ENCODE measurements around the gene AFMID. TPM values are rescaled to one million over a fixed set of nuclear protein-coding genes. Genes with fewer than 3 reads are reported as not detected.

Gene AFMID
- total RNA-seq, 1 experiment from 2014 or later = 45.1 TPM

DNA sequence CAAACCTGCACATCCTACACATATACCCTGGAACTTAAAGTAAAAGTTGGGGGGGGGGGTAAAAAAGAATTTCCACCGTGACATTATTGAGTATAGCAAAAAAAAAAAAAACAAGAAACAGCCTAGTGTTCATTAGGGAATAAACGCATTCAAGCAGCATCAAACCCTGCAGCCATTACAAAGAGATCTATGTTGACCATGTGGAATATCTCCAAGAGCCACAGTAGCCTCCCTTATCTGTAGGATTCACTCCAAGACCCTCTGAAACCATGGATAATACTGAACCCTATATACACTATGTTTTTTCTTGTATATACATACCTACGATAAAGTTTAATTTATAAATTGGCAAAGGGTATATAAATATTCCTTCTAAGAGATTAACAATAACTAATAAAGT is 21.3 kb downstream of the AFMID start (continued):
- TF ChIP-seq FOXP4 (CRISPR knock-in tag; IDR thresholded peaks at IDR 0.05) = no peak
- TF ChIP-seq SP1 (CRISPR knock-in tag; conservative IDR thresholded peaks at IDR 0.05) = no peak
- no peak for TF ChIP-seq SMAD4 (CRISPR knock-in tag; IDR thresholded peaks at IDR 0.05)
- TF ChIP-seq ZNF671 (CRISPR knock-in tag; IDR thresholded peaks at IDR 0.05) = no peak

GRCh38 chr17:78210111-78210510 is 22.9 kb downstream of the AFMID start:
- H3K27ac Mint-ChIP-seq = no peak overlapping the region
- peaks cover 4% of the 10 kb centered on the region for H3K36me3 Mint-ChIP-seq
- no peak for ATAC-seq
- DNase-seq (ENCODE audit: low spot score) = no peak
- H3K27me3 Mint-ChIP-seq (ENCODE audit: low read depth) = peaks cover 5% of the 10 kb centered on the region; the same call in 1 of the 2 replicates
- no peaks in the 10 kb centered on the region for H3K9me3 Mint-ChIP-seq
- H3K4me1 Mint-ChIP-seq = 0 out of 2 replicates have a peak, but pooled peaks cover 5% of the 10 kb centered on the region
- POLR2A ChIA-PET = no interaction called here
- CTCF ChIA-PET = interaction anchor here (0.6 kb wide), 1 partner anchor 42 kb away, joined by 5 read pairs; no protein-coding TSS in a partner anchor
- H3K4me3 Mint-ChIP-seq = no peak overlapping the region
- TF ChIP-seq, protein P1, sequence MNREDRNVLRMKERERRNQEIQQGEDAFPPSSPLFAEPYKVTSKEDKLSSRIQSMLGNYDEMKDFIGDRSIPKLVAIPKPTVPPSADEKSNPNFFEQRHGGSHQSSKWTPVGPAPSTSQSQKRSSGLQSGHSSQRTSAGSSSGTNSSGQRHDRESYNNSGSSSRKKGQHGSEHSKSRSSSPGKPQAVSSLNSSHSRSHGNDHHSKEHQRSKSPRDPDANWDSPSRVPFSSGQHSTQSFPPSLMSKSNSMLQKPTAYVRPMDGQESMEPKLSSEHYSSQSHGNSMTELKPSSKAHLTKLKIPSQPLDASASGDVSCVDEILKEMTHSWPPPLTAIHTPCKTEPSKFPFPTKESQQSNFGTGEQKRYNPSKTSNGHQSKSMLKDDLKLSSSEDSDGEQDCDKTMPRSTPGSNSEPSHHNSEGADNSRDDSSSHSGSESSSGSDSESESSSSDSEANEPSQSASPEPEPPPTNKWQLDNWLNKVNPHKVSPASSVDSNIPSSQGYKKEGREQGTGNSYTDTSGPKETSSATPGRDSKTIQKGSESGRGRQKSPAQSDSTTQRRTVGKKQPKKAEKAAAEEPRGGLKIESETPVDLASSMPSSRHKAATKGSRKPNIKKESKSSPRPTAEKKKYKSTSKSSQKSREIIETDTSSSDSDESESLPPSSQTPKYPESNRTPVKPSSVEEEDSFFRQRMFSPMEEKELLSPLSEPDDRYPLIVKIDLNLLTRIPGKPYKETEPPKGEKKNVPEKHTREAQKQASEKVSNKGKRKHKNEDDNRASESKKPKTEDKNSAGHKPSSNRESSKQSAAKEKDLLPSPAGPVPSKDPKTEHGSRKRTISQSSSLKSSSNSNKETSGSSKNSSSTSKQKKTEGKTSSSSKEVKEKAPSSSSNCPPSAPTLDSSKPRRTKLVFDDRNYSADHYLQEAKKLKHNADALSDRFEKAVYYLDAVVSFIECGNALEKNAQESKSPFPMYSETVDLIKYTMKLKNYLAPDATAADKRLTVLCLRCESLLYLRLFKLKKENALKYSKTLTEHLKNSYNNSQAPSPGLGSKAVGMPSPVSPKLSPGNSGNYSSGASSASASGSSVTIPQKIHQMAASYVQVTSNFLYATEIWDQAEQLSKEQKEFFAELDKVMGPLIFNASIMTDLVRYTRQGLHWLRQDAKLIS (CRISPR knock-in tag; IDR thresholded peaks at IDR 0.05; ENCODE audit: borderline replicate concordance) = no peak
- TF ChIP-seq, protein P2, sequence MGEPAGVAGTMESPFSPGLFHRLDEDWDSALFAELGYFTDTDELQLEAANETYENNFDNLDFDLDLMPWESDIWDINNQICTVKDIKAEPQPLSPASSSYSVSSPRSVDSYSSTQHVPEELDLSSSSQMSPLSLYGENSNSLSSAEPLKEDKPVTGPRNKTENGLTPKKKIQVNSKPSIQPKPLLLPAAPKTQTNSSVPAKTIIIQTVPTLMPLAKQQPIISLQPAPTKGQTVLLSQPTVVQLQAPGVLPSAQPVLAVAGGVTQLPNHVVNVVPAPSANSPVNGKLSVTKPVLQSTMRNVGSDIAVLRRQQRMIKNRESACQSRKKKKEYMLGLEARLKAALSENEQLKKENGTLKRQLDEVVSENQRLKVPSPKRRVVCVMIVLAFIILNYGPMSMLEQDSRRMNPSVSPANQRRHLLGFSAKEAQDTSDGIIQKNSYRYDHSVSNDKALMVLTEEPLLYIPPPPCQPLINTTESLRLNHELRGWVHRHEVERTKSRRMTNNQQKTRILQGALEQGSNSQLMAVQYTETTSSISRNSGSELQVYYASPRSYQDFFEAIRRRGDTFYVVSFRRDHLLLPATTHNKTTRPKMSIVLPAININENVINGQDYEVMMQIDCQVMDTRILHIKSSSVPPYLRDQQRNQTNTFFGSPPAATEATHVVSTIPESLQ (CRISPR knock-in tag; IDR thresholded peaks at IDR 0.05) = no peak
- no peak for TF ChIP-seq ZNF512 (CRISPR knock-in tag; IDR thresholded peaks at IDR 0.05; ENCODE audit: borderline replicate concordance)
- no peak for TF ChIP-seq ELF4 (CRISPR knock-in tag; IDR thresholded peaks at IDR 0.05; ENCODE audit: low read depth)

- ATAC-seq (no peak), DNase-seq (ENCODE audit: low spot score) (no peak)
- Mint-ChIP-seq H3K27ac (no peak overlapping the region), H3K9me3 (no peaks in the 10 kb centered on the region), H3K36me3 (peaks cover 8% of the 10 kb centered on the region), H3K4me1 (peaks cover 10% of the 10 kb centered on the region; the same call in 1 of the 2 replicates), H3K4me3 (no peak overlapping the region), H3K27me3 (ENCODE audit: low read depth) (peaks cover 5% of the 10 kb centered on the region; the same call in 1 of the 2 replicates)
- TF ChIP-seq PRRX2 (CRISPR knock-in tag; IDR thresholded peaks at IDR 0.05) (no peak), ZNF263 (CRISPR knock-in tag; IDR thresholded peaks at IDR 0.05; ENCODE audit: low read depth) (no peak), JAZF1 (CRISPR knock-in tag; IDR thresholded peaks at IDR 0.05) (no peak), ZNF138 (CRISPR knock-in tag; conservative IDR thresholded peaks at IDR 0.05) (no peak), RELA (CRISPR knock-in tag; IDR thresholded peaks at IDR 0.05; ENCODE audit: borderline replicate concordance) (no peak), KAT7 (CRISPR knock-in tag; IDR thresholded peaks at IDR 0.05; ENCODE audit: borderline replicate concordance) (no peak), GRHL2 (CRISPR knock-in tag; IDR thresholded peaks at IDR 0.05; ENCODE audit: insufficient replicate concordance, severe bottlenecking) (no peak), CREB1 (CRISPR knock-in tag; IDR thresholded peaks at IDR 0.05) (no peak)
- TF ChIP-seq, protein P3, sequence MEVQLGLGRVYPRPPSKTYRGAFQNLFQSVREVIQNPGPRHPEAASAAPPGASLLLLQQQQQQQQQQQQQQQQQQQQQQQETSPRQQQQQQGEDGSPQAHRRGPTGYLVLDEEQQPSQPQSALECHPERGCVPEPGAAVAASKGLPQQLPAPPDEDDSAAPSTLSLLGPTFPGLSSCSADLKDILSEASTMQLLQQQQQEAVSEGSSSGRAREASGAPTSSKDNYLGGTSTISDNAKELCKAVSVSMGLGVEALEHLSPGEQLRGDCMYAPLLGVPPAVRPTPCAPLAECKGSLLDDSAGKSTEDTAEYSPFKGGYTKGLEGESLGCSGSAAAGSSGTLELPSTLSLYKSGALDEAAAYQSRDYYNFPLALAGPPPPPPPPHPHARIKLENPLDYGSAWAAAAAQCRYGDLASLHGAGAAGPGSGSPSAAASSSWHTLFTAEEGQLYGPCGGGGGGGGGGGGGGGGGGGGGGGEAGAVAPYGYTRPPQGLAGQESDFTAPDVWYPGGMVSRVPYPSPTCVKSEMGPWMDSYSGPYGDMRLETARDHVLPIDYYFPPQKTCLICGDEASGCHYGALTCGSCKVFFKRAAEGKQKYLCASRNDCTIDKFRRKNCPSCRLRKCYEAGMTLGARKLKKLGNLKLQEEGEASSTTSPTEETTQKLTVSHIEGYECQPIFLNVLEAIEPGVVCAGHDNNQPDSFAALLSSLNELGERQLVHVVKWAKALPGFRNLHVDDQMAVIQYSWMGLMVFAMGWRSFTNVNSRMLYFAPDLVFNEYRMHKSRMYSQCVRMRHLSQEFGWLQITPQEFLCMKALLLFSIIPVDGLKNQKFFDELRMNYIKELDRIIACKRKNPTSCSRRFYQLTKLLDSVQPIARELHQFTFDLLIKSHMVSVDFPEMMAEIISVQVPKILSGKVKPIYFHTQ (CRISPR knock-in tag; IDR thresholded peaks at IDR 0.05) = no peak
- ChIA-PET POLR2A (no interaction called here), CTCF (no interaction called here)
Measured at GRCh38 chr17:78211032-78211431, 23.9 kb downstream of the AFMID start.
